K562 (cell line): ENCODE measurements around the gene INTS4. TPM values are rescaled to one million over a fixed set of nuclear protein-coding genes. Genes with fewer than 3 reads are reported as not detected.
A peak's percentile ranks its signal among the peaks of the same experiment; 100 is the strongest.

Experiments
- ARID1B ChIP-seq: fragments of 450-650 bp; IDR thresholded peaks from 2 replicates; pipeline ENCODE4 v1.6.1; 2016; ENCODE audit warnings: antibody characterized with exemption, mild to moderate bottlenecking, inconsistent platforms
- ARID3B ChIP-seq: fragments of 250-450 bp; sonication (Bioruptor Pico); IDR thresholded peaks from 2 replicates; pipeline ENCODE4 v1.4.0; 2020; ENCODE audit warnings: borderline replicate concordance
- BACH1 ChIP-seq: fragments of 200-800 bp; sonication (Bioruptor generic); IDR thresholded peaks from 2 replicates; pipeline ENCODE4 v1.6.1; 2016; ENCODE audit warnings: missing genetic modification characterization, missing compliant biosample characterization
- BCL6 ChIP-seq: fragments of 250-450 bp; sonication (Bioruptor Pico); IDR thresholded peaks from 2 replicates; pipeline ENCODE4 v1.4.0; 2020
- CSDE1 ChIP-seq, 2 experiments: fragments of 450-650 bp; IDR thresholded peaks; 2 replicates each; pipeline ENCODE4 v1.6.1; 2016; ENCODE audit warnings: mild to moderate bottlenecking in 1 of 2
- DACH1 ChIP-seq: fragments of 450-650 bp; IDR thresholded peaks from 2 replicates; pipeline ENCODE4 v1.6.1; 2018; ENCODE audit not compliant: partially characterized antibody
- FOSL1 ChIP-seq: fragments of 200-800 bp; sonication (Bioruptor generic); conservative IDR thresholded peaks from 2 replicates; pipeline ENCODE4 v1.6.1; 2016; ENCODE audit warnings: missing genetic modification characterization, missing compliant biosample characterization
- FOXO4 ChIP-seq: fragments of 450-650 bp; formaldehyde crosslinking; IDR thresholded peaks from 2 replicates; pipeline ENCODE4 v1.4.0; 2020; ENCODE audit warnings: mild to moderate bottlenecking, moderate library complexity
- GATA2 ChIP-seq: sonication (generic); formaldehyde crosslinking; IDR thresholded peaks from 2 replicates; pipeline ENCODE4 v1.4.0; 2020; ENCODE audit warnings: mild to moderate bottlenecking, missing genetic modification reagents
- HIVEP1 ChIP-seq: fragments of 250-450 bp; sonication (Bioruptor Pico); IDR thresholded peaks from 2 replicates; pipeline ENCODE4 v1.4.0; 2020; ENCODE audit warnings: mild to moderate bottlenecking
- MTA1 ChIP-seq: fragments of 450-650 bp; IDR thresholded peaks from 2 replicates; pipeline ENCODE4 v1.6.1; 2017; ENCODE audit warnings: borderline replicate concordance
- NR2C2 ChIP-seq, 2 experiments: fragments of 200-800 bp in 1 of 2; sonication (Bioruptor generic) in 1 of 2; sonication (generic) in 1 of 2; formaldehyde crosslinking in 1 of 2; IDR thresholded peaks; 2 replicates each; pipeline versions ENCODE4 v1.6.1 to v1.8.0; 2016 to 2022; ENCODE audit warnings: mild to moderate bottlenecking in 1 of 2, missing compliant biosample characterization in 1 of 2, missing genetic modification characterization in 1 of 2, missing genetic modification reagents in 1 of 2
- NR4A1 ChIP-seq, 2 experiments: fragments of 250-450 bp in 1 of 2; fragments of 450-650 bp in 1 of 2; sonication (Bioruptor Pico) in 1 of 2; IDR thresholded peaks; 2 replicates each; pipeline versions ENCODE4 v1.4.0 to v1.6.1; 2016 to 2020; ENCODE audit warnings: mild to moderate bottlenecking in 2 of 2, missing compliant biosample characterization in 1 of 2, missing genetic modification characterization in 1 of 2, moderate library complexity in 1 of 2
- POLR2A ChIP-seq: fragments of 450-650 bp; conservative IDR thresholded peaks from 2 replicates; pipeline ENCODE4 v1.6.1; 2016
- RBM15 ChIP-seq: fragments of 200-400 bp; formaldehyde crosslinking; IDR thresholded peaks from 2 replicates; pipeline ENCODE4 v1.6.1; 2018; ENCODE audit warnings: mild to moderate bottlenecking, low read length, moderate library complexity; ENCODE audit not compliant: insufficient read depth
- RBM34 ChIP-seq: fragments of 200-400 bp; formaldehyde crosslinking; IDR thresholded peaks from 2 replicates; pipeline ENCODE4 v1.6.1; 2018; ENCODE audit warnings: low read length, borderline replicate concordance; ENCODE audit not compliant: insufficient read depth
- TAF7 ChIP-seq: fragments of 450-650 bp; IDR thresholded peaks from 2 replicates; pipeline ENCODE4 v1.6.1; 2016; ENCODE audit warnings: missing genetic modification characterization, missing compliant biosample characterization
- THAP7 ChIP-seq: fragments of 250-450 bp; sonication (Bioruptor Pico); IDR thresholded peaks from 2 replicates; pipeline ENCODE4 v1.5.0; 2021
- XRCC4 ChIP-seq: IDR thresholded peaks from one replicate; pipeline ENCODE4 v1.6.1; 2011; ENCODE audit not compliant: insufficient read depth, insufficient read length; ENCODE audit errors: extremely low read depth
- YBX1 ChIP-seq: fragments of 450-650 bp; IDR thresholded peaks from 2 replicates; pipeline ENCODE4 v1.7.1; 2016; ENCODE audit warnings: mild to moderate bottlenecking
- ZBTB26 ChIP-seq: fragments of 450-650 bp; formaldehyde crosslinking; IDR thresholded peaks from 2 replicates; pipeline ENCODE4 v1.4.0; 2022; ENCODE audit warnings: missing genetic modification characterization
- ZC3H8 ChIP-seq: fragments of 450-650 bp; IDR thresholded peaks from 2 replicates; pipeline ENCODE4 v1.6.1; 2017
- ZNF212 ChIP-seq: fragments of 450-650 bp; formaldehyde crosslinking; IDR thresholded peaks from 2 replicates; pipeline ENCODE4 v1.4.0; 2020; ENCODE audit warnings: mild to moderate bottlenecking
- ZNF766 ChIP-seq: fragments of 200-800 bp; sonication (Bioruptor generic); conservative IDR thresholded peaks from 2 replicates; pipeline ENCODE4 v1.6.1; 2016; ENCODE audit warnings: missing genetic modification characterization, missing compliant biosample characterization
- polyA plus RNA-seq, 8 experiments: library from polyadenylated mRNA; depleted of rRNA in 4 of 8; stranded (reverse) in 5 of 8; unstranded in 3 of 8; fragments of >200 nt; fragmentation: Nextera tagmentation in 2 of 8; fragmentation: Illumina TruSeq in 1 of 8; extraction: Ambion mirVana in 2 of 8; extraction: Trizol in 1 of 8; gene quantifications; 2 replicates each; pipeline versions ENCODE4 v1.2.1 to v1.2.3, GENCODE V29; 2011 to 2014; ENCODE audit warnings: inconsistent platforms in 1 of 8, missing spikeins in 1 of 8
- total RNA-seq, 7 experiments: library from RNA; depleted of rRNA in 6 of 7; stranded (reverse); fragments of >200 nt in 6 of 7; fragmentation: Illumina TruSeq in 2 of 7; extraction: Trizol in 2 of 7; gene quantifications; 2 replicates each; pipeline versions ENCODE4 v1.2.1 to v1.2.3, GENCODE V29; 2011 to 2021; ENCODE audit warnings: low replicate concordance in 1 of 7

The INTS4 gene
- total and polyA plus RNA-seq, 9 of the 15 experiments (the other 6 are each of a cell fraction or from before 2014, with no cell fraction given): 28.4 to 53.4 (median 44.5) TPM

GRCh38 chr11:78039919-78040671 is 45.6 kb upstream of the INTS4 start (continued):
- TF ChIP-seq CSDE1 (IDR thresholded peaks at IDR 0.05): 0 out of 4 replicates have a peak, but pooled peaks of 1 of the 2 experiments have one; percentile 72
- peak; percentile 26; the same call in 1 of the 2 replicates for TF ChIP-seq FOSL1
- TF ChIP-seq RBM34: no peak
- no peak for TF ChIP-seq XRCC4
- no peak for TF ChIP-seq GATA2 (CRISPR knock-in tag)
- no peak for TF ChIP-seq DACH1
- 0 out of 2 replicates have a peak, but pooled peaks have one; percentile 9 for TF ChIP-seq BCL6
- TF ChIP-seq NR2C2 (CRISPR knock-in tag; IDR thresholded peaks at IDR 0.05): no peak
- peak; percentile 74 for TF ChIP-seq NR2C2 (tag; IDR thresholded peaks at IDR 0.05)
- peak; percentile 50 for TF ChIP-seq POLR2A
- 0 out of 2 replicates have a peak, but pooled peaks have one; percentile 16 for TF ChIP-seq THAP7
- TF ChIP-seq MTA1: 0 out of 2 replicates have a peak, but pooled peaks have one; percentile 86
- TF ChIP-seq ARID3B (CRISPR knock-in tag): no peak
- peak; percentile 96; the same call in 1 of the 2 replicates for TF ChIP-seq ZBTB26
- TF ChIP-seq TAF7 (tag): no peak
- peak; percentile 79 for TF ChIP-seq ARID1B
- TF ChIP-seq BACH1: peak; percentile 39; the same call in 1 of the 2 replicates
- no peak for TF ChIP-seq NR4A1 (CRISPR knock-in tag; IDR thresholded peaks at IDR 0.05)
- 0 out of 2 replicates have a peak, but pooled peaks have one; percentile 70 for TF ChIP-seq NR4A1 (tag; IDR thresholded peaks at IDR 0.05)
- peak; percentile 73; the same call in 1 of the 2 replicates for TF ChIP-seq ZNF212
- TF ChIP-seq RBM15: no peak
- no peak for TF ChIP-seq ZNF766 (CRISPR knock-in tag)
- TF ChIP-seq FOXO4 (CRISPR knock-in tag): 0 out of 2 replicates have a peak, but pooled peaks have one; percentile 42
- TF ChIP-seq ZC3H8: 0 out of 2 replicates have a peak, but pooled peaks have one; percentile 70
- TF ChIP-seq HIVEP1 (CRISPR knock-in tag): 0 out of 2 replicates have a peak, but pooled peaks have one; percentile 46
- 0 out of 2 replicates have a peak, but pooled peaks have one; percentile 46 for TF ChIP-seq YBX1
